SU-DHL-6 (cell line): ENCODE data around the gene SCN9A.
"Not testable (repeated sequence)": the region's sequence is repeated elsewhere in the genome, so short reads cannot be mapped to it uniquely, and the experiment has no call there.

Experiments
- EZH2phosphoT487 ChIP-seq: fragments of 200-600 bp; sonication (generic), shearing (Covaris generic); conservative IDR thresholded peaks from 2 replicates; pipeline ENCODE4 v1.6.1; 2018; ENCODE audit warnings: mild to moderate bottlenecking, antibody characterized with exemption, low read length, moderate library complexity, mixed read lengths
- TF ChIP-seq, protein P1 (sequence below): fragments of 200-600 bp; sonication (generic); IDR thresholded peaks from one replicate; pipeline ENCODE4 v1.5.1; 2017; ENCODE audit warnings: antibody characterized with exemption, mild to moderate bottlenecking, low read length, moderate library complexity; ENCODE audit not compliant: insufficient read depth, poor library complexity, severe bottlenecking

DNA sequence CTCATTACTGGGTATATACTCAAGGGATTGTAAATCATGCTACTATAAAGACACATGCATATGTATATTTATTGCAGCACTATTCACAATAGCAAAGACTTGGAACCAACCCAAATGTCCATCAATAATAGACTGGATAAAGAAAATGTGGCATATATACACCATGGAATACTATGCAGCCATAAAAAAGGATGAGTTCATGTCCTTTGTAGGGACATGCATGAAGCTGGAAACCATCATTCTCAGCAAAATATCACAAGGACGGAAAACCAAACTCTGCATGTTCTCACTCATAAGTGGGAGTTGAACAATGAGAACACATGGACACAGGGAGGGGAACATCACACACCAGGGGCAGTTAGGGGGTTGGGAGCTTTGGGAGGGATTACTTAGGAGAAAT lies 169.6 kb downstream of the SCN9A start:
- TF ChIP-seq, protein P1, sequence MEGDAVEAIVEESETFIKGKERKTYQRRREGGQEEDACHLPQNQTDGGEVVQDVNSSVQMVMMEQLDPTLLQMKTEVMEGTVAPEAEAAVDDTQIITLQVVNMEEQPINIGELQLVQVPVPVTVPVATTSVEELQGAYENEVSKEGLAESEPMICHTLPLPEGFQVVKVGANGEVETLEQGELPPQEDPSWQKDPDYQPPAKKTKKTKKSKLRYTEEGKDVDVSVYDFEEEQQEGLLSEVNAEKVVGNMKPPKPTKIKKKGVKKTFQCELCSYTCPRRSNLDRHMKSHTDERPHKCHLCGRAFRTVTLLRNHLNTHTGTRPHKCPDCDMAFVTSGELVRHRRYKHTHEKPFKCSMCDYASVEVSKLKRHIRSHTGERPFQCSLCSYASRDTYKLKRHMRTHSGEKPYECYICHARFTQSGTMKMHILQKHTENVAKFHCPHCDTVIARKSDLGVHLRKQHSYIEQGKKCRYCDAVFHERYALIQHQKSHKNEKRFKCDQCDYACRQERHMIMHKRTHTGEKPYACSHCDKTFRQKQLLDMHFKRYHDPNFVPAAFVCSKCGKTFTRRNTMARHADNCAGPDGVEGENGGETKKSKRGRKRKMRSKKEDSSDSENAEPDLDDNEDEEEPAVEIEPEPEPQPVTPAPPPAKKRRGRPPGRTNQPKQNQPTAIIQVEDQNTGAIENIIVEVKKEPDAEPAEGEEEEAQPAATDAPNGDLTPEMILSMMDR: not testable (repeated sequence)
- TF ChIP-seq EZH2phosphoT487: not testable (repeated sequence)
